ENCODE results near the gene COL5A1. TPM values are rescaled to one million over a fixed set of nuclear protein-coding genes. Genes with fewer than 3 reads are reported as not detected.

Gene COL5A1
- total RNA-seq, 1 experiment from 2014 or later = not detected

- intact Hi-C loops (cut with micrococcal nuclease) = no loop called here
- no peak overlapping the region for H3K27ac Mint-ChIP-seq (ENCODE audit: low read depth, unreplicated experiment)
- CTCF ChIA-PET = no interaction called here
- TF ChIP-seq CTCF (IDR thresholded peaks at IDR 0.05; ENCODE audit: unreplicated experiment) = no peak
- no TSS peak for BruUV-seq (replicated peaks)
- POLR2A ChIA-PET = no interaction called here
- no peaks in the 10 kb centered on the region for H3K36me3 Mint-ChIP-seq (ENCODE audit: insufficient read depth, unreplicated experiment)
- DNase-seq (ENCODE audit: unreplicated experiment) = no peak
- no peak overlapping the region for H3K4me3 Mint-ChIP-seq (ENCODE audit: unreplicated experiment)
- H3K4me1 Mint-ChIP-seq (ENCODE audit: insufficient read depth, unreplicated experiment) = no peaks in the 10 kb centered on the region
- peaks cover 46% of the 10 kb centered on the region for H3K27me3 Mint-ChIP-seq (ENCODE audit: insufficient read depth, unreplicated experiment)
- H3K9me3 Mint-ChIP-seq (ENCODE audit: unreplicated experiment) = no peaks in the 10 kb centered on the region
Measured at GRCh38 chr9:134818591-134818990, 177.0 kb downstream of the COL5A1 start.

GRCh38 chr9:134820901-134821300 lies 179.3 kb downstream of the COL5A1 start:
- no peak for DNase-seq (ENCODE audit: unreplicated experiment)
- Mint-ChIP-seq H3K9me3 (ENCODE audit: unreplicated experiment) (no peaks in the 10 kb centered on the region), H3K27me3 (ENCODE audit: insufficient read depth, unreplicated experiment) (peaks cover 42% of the 10 kb centered on the region), H3K4me1 (ENCODE audit: insufficient read depth, unreplicated experiment) (no peaks in the 10 kb centered on the region), H3K27ac (ENCODE audit: low read depth, unreplicated experiment) (no peak overlapping the region), H3K4me3 (ENCODE audit: unreplicated experiment) (no peak overlapping the region), H3K36me3 (ENCODE audit: insufficient read depth, unreplicated experiment) (no peaks in the 10 kb centered on the region)
- intact Hi-C loops (cut with micrococcal nuclease) = no loop called here
- ChIA-PET CTCF (interaction anchor here (0.6 kb wide), 1 partner anchor 134 kb away, joined by 3 read pairs; no protein-coding TSS in a partner anchor), POLR2A (no interaction called here)
- BruUV-seq (replicated peaks) = no TSS peak
- TF ChIP-seq CTCF (IDR thresholded peaks at IDR 0.05; ENCODE audit: unreplicated experiment) = no peak

GRCh38 chr9:134822541-134822940 lies 180.9 kb downstream of the COL5A1 start:
- no peak for DNase-seq (ENCODE audit: unreplicated experiment)
- H3K9me3 Mint-ChIP-seq (ENCODE audit: unreplicated experiment) = no peaks in the 10 kb centered on the region
- H3K27me3 Mint-ChIP-seq (ENCODE audit: insufficient read depth, unreplicated experiment) = peaks cover 54% of the 10 kb centered on the region
- H3K4me1 Mint-ChIP-seq (ENCODE audit: insufficient read depth, unreplicated experiment) = no peaks in the 10 kb centered on the region
- no peak overlapping the region for H3K4me3 Mint-ChIP-seq (ENCODE audit: unreplicated experiment)
- no peaks in the 10 kb centered on the region for H3K36me3 Mint-ChIP-seq (ENCODE audit: insufficient read depth, unreplicated experiment)
- ChIA-PET CTCF (no interaction called here), POLR2A (no interaction called here)
- BruUV-seq (replicated peaks) = no TSS peak
- intact Hi-C loops (cut with micrococcal nuclease) = no loop called here
- H3K27ac Mint-ChIP-seq (ENCODE audit: low read depth, unreplicated experiment) = no peak overlapping the region
- TF ChIP-seq CTCF (IDR thresholded peaks at IDR 0.05; ENCODE audit: unreplicated experiment) = no peak

- no peak for TF ChIP-seq CTCF (IDR thresholded peaks at IDR 0.05; ENCODE audit: unreplicated experiment)
- Mint-ChIP-seq H3K4me1 (ENCODE audit: insufficient read depth, unreplicated experiment) (no peaks in the 10 kb centered on the region), H3K27me3 (ENCODE audit: insufficient read depth, unreplicated experiment) (peaks cover 54% of the 10 kb centered on the region), H3K27ac (ENCODE audit: low read depth, unreplicated experiment) (no peak overlapping the region), H3K9me3 (ENCODE audit: unreplicated experiment) (no peaks in the 10 kb centered on the region), H3K36me3 (ENCODE audit: insufficient read depth, unreplicated experiment) (no peaks in the 10 kb centered on the region), H3K4me3 (ENCODE audit: unreplicated experiment) (no peak overlapping the region)
- intact Hi-C loops (cut with micrococcal nuclease) = no loop called here
- ChIA-PET POLR2A (interaction anchor here (0.6 kb wide), 1 partner anchor 36 kb away, joined by 3 read pairs; no protein-coding TSS in a partner anchor), CTCF (interaction anchor here (0.6 kb wide), 1 partner anchor 110 kb away, joined by 3 read pairs; no protein-coding TSS in a partner anchor)
- BruUV-seq (replicated peaks) = no TSS peak
- no peak for DNase-seq (ENCODE audit: unreplicated experiment)
Measured at GRCh38 chr9:134823623-134824022, 182.0 kb downstream of the COL5A1 start.

All from MCF 10A (cell line).